ENCODE measurements around the gene FAIM. TPM values are rescaled to one million over a fixed set of nuclear protein-coding genes. Genes with fewer than 3 reads are reported as not detected.
"Not testable (repeated sequence)": the region's sequence is repeated elsewhere in the genome, so short reads cannot be mapped to it uniquely, and the experiment has no call there.

Gene FAIM
- total RNA-seq, 4 donors from 2014 or later = 6.3 to 15.3 (median 13.6) TPM

DNA sequence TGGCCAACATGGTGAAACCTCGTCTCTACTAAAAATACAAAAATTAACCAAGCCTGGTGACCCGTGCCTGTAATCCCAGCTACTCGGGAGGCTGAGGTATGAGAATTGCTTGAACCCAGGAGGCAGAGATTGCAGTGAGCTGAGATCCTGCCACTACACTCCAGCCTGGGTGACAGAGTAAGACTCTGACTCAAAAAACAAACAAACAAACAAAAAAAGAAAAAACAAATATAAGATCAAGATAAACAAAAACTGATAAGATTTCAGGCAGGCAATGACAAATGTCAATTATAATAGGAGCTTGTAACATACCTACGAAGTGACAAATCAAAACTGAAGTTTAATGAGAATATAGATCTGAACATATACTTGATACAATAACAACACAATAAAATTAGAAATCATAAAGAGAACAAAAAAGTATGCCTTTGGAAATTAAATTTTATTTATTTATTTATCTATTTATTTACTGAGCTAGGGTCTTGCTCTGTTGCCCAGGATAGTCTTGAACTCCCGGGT, 70.4 kb downstream of the FAIM start:
- Histone ChIP-seq H3K27me3 (no peaks in the 10 kb centered on the region), H3K4me3 (no peak overlapping the region), H3K9me3 (peaks cover 0 to 31% (median 9%) of the 10 kb centered on the region in 4 donors), H3K36me3 (peaks cover 0 to 83% (median 6%) of the 10 kb centered on the region in 3 donors), H3K4me1 (no peaks in the 10 kb centered on the region), H3K27ac (no peak overlapping the region)
- 84 to 87% methylated on average over 5 of the region's 5 CpGs for WGBS, 2 donors
- no peak for TF ChIP-seq EP300 (IDR thresholded peaks at IDR 0.05)
- TF ChIP-seq, protein P1, sequence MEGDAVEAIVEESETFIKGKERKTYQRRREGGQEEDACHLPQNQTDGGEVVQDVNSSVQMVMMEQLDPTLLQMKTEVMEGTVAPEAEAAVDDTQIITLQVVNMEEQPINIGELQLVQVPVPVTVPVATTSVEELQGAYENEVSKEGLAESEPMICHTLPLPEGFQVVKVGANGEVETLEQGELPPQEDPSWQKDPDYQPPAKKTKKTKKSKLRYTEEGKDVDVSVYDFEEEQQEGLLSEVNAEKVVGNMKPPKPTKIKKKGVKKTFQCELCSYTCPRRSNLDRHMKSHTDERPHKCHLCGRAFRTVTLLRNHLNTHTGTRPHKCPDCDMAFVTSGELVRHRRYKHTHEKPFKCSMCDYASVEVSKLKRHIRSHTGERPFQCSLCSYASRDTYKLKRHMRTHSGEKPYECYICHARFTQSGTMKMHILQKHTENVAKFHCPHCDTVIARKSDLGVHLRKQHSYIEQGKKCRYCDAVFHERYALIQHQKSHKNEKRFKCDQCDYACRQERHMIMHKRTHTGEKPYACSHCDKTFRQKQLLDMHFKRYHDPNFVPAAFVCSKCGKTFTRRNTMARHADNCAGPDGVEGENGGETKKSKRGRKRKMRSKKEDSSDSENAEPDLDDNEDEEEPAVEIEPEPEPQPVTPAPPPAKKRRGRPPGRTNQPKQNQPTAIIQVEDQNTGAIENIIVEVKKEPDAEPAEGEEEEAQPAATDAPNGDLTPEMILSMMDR (IDR thresholded peaks at IDR 0.05) = no peak
- no peak for TF ChIP-seq POLR2A (IDR thresholded peaks at IDR 0.05)
- no peak for DNase-seq (ENCODE audit: low spot score in 2 of 2)

DNA sequence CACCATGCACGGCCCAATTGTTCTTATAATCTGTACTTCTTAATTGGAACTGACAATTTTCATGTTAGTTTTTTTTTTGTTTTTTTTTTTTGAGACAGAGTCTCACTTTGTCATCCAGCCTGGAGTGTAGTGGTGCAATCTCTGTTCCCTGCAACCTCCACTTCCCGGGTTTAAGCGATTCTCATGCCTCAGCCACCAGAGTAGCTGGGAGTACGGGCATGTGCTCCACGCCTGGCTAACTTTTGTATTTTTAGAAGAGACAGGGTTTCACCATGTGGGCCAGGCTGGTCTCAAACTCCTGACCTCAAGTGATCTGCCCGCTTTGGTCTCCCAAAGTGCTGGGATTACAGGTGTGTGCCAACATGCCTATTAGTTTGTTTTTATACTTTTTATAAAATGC, 72.4 kb downstream of the FAIM start:
- WGBS, 2 donors = 94% methylated on average over 6 of the region's 6 CpGs
- H3K27ac ChIP-seq; DNase-seq (ENCODE audit: low spot score in 2 of 2); H3K27me3 ChIP-seq; H3K4me1 ChIP-seq; H3K4me3 ChIP-seq: not testable (repeated sequence)
- Histone ChIP-seq H3K36me3 (peaks cover 0 to 64% (median 0%) of the 10 kb centered on the region in 3 donors), H3K9me3 (peaks cover 0 to 13% (median 6%) of the 10 kb centered on the region in 4 donors)

DNA sequence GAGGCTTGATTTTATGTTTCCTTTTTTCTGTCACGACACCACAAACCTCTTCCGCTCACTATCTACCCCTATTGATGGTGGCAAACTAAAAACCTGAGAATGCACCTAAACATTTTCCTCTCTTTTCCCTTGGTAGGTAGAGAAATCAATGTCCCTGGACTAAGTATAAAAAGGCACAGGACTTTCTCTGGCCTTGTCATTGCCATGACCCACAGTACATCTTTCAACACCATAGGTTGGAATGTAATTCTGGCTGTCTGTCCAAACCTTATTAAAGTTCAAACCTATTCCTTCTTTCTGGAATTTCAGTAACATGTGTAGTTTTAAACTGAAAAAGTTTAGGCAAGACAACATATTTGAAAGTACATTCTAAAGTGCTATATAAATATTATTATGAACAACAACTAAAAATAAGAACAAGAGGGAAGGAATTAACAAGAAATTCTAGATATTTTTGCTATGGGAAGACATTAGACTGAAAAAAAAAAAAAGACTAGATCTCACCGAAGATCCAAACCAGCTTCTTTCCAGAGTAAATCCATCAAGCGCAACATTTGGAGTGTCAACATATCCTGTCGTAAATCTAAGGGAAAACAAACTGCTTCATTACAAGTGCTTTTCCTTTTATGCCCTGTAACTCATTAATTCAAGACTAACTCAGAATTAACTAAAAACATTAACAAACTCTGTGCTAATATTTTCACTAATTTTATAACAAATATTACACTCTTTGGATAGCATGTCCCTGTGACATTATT, 73.1 kb downstream of the FAIM start:
- Histone ChIP-seq H3K27ac (no peak overlapping the region), H3K27me3 (no peaks in the 10 kb centered on the region), H3K4me1 (no peaks in the 10 kb centered on the region), H3K4me3 (no peak overlapping the region), H3K9me3 (peaks cover 0 to 6% (median 3%) of the 10 kb centered on the region in 4 donors), H3K36me3 (peaks cover 0 to 63% (median 0%) of the 10 kb centered on the region in 3 donors)
- 77 to 84% methylated on average over 5 of the region's 5 CpGs for WGBS, 2 donors
- TF ChIP-seq POLR2A (IDR thresholded peaks at IDR 0.05) (no peak), EP300 (IDR thresholded peaks at IDR 0.05) (no peak)
- TF ChIP-seq, protein P1 (IDR thresholded peaks at IDR 0.05) = no peak
- DNase-seq (ENCODE audit: low spot score in 2 of 2) = no peak

DNA sequence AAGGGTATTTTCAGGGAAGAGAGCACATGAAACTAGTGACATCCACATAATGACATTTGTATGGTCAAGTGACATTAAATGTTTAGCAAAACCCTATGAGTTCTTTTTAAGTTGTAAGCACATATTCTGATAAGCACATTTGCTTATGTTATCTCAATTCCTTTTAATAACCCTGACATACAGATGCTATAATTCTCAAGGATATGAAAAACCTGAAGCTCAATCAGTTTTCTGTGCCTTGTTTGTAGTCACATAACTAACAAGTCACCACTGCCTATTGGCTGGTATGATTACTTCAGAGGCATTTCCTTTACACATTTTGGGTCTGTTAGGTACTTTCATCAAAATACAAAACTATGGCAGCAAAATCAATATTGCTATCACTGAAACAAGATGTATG, 74.1 kb downstream of the FAIM start:
- no peaks in the 10 kb centered on the region for H3K4me1 ChIP-seq

More for the DNA sequence above, 74.1 kb downstream of the FAIM start:
- H3K9me3 ChIP-seq = no peaks in the 10 kb centered on the region
- DNase-seq (ENCODE audit: low spot score in 2 of 2) = no peak
- no peak overlapping the region for H3K4me3 ChIP-seq
- no peaks in the 10 kb centered on the region for H3K27me3 ChIP-seq
- H3K36me3 ChIP-seq = peaks cover 0 to 61% (median 0%) of the 10 kb centered on the region in 3 donors
- TF ChIP-seq, protein P1 (IDR thresholded peaks at IDR 0.05) = no peak
- no peak for TF ChIP-seq POLR2A (IDR thresholded peaks at IDR 0.05)
- no peak for TF ChIP-seq EP300 (IDR thresholded peaks at IDR 0.05)
- no peak overlapping the region for H3K27ac ChIP-seq

Other genes starting within 250 kb of the FAIM start
- 1 to 10 TPM; 6.9 to 9.4 (median 7.6) TPM for gene ESYT3, start 174.2 kb upstream of the FAIM start, total RNA-seq
- 10 to 100 TPM; 19.7 to 24.6 (median 21.5) TPM for gene CEP70, start 14.5 kb upstream of the FAIM start, total RNA-seq
- 10 to 100 TPM; 11.2 to 32.1 (median 27.2) TPM for gene PIK3CB, start 226.2 kb downstream of the FAIM start, total RNA-seq